HFFc6 (cell line): ENCODE data around the gene PODXL2. TPM values are rescaled to one million over a fixed set of nuclear protein-coding genes. Genes with fewer than 3 reads are reported as not detected.

Experiments used
- DNase-seq: peaks from one replicate; pipeline ENCODE4 v3.0.0-alpha.2; 2018
- H3K27ac Mint-ChIP-seq: 2 replicates; pipeline ENCODE4 v1.8.0; 2020; ENCODE audit warnings: mild to moderate bottlenecking, mixed read lengths
- H3K27me3 Mint-ChIP-seq: 2 replicates; pipeline ENCODE4 v1.8.0; 2021; ENCODE audit warnings: mild to moderate bottlenecking, moderate library complexity, mixed read lengths; ENCODE audit not compliant: insufficient read depth
- H3K36me3 Mint-ChIP-seq: 2 replicates; pipeline ENCODE4 v1.8.0; 2021; ENCODE audit warnings: low read depth, mixed read lengths
- H3K4me1 Mint-ChIP-seq: 2 replicates; pipeline ENCODE4 v1.8.0; 2020; ENCODE audit warnings: low read depth, mixed read lengths
- H3K4me3 Mint-ChIP-seq: 2 replicates; pipeline ENCODE4 v1.8.0; 2020; ENCODE audit warnings: mild to moderate bottlenecking, moderate library complexity, mixed read lengths
- H3K9me3 Mint-ChIP-seq: 2 replicates; pipeline ENCODE4 v1.8.0; 2020; ENCODE audit warnings: mild to moderate bottlenecking, mixed read lengths
- CTCF ChIP-seq: fragments of 200-600 bp; sonication (generic); IDR thresholded peaks from 2 replicates; pipeline ENCODE4 v1.5.0; 2021; ENCODE audit warnings: antibody characterized with exemption, mild to moderate bottlenecking
- total RNA-seq, 6 experiments: library from RNA; stranded (reverse); fragmentation: NEBNext Ultra II Directional; extraction: Animal tissue kit (Norgen Biotek cat#: 25700); gene quantifications; 2 replicates in 1 of 6; 3 replicates in 5 of 6; pipeline ENCODE4 v1.2.3, GENCODE V29; 2021

Gene PODXL2
- total RNA-seq, 6 experiments from 2014 or later, result 0.09 TPM; not detected in 5

DNA sequence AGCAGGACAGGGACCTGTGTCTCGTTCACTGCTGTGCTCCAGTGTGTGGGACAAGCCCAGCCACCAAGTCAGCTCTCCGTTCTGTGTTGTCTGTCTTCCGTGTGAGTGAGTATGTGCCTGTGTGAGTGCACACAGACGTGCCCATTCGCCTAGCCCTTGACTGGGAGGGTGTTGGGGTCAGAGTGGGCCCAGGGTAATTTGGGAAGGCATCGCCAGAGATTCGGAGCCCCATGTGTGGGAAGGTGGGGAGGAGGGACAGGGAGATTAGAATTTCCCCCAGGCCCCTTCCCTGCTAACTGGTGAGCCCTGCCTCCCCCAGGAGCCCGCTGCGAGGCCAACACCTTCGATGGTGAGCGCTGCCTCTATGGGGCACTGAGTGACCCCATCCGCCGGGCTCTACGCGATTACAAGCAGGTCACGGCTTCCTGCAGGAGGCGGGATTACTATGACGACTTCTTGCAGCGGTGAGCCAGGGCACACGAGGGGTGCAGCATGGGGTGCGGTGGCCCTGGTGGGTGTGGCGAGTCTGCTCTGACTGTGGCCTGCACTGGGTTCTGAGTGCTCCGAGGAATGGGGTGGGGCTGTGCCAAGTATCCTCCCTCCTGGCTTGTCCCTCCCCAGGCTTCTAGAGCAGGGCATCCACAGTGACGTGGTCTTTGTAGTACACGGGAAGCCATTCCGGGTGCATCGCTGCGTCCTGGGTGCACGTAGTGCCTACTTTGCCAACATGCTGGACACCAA is 46.8 kb downstream of the PODXL2 start:
- H3K27me3 Mint-ChIP-seq, result peaks cover 3% of the 10 kb centered on the region
- 0 out of 2 replicates have a peak, but pooled peaks cover 3% of the 10 kb centered on the region for H3K36me3 Mint-ChIP-seq
- H3K4me1 Mint-ChIP-seq, result peaks cover 17% of the 10 kb centered on the region
- no peaks in the 10 kb centered on the region for H3K9me3 Mint-ChIP-seq
- TF ChIP-seq CTCF, result no peak
- no peak for DNase-seq
- H3K4me3 Mint-ChIP-seq, result no peak overlapping the region
- H3K27ac Mint-ChIP-seq, result no peak overlapping the region

GRCh38 chr3:127676456-127676855 is 47.5 kb downstream of the PODXL2 start:
- peaks cover 17% of the 10 kb centered on the region for H3K4me1 Mint-ChIP-seq
- 0 out of 2 replicates have a peak, but pooled peaks cover 3% of the 10 kb centered on the region for H3K36me3 Mint-ChIP-seq
- H3K27ac Mint-ChIP-seq, result no peak overlapping the region
- no peak for DNase-seq
- no peak for TF ChIP-seq CTCF
- no peaks in the 10 kb centered on the region for H3K9me3 Mint-ChIP-seq
- peaks cover 3% of the 10 kb centered on the region for H3K27me3 Mint-ChIP-seq
- H3K4me3 Mint-ChIP-seq, result no peak overlapping the region

DNA sequence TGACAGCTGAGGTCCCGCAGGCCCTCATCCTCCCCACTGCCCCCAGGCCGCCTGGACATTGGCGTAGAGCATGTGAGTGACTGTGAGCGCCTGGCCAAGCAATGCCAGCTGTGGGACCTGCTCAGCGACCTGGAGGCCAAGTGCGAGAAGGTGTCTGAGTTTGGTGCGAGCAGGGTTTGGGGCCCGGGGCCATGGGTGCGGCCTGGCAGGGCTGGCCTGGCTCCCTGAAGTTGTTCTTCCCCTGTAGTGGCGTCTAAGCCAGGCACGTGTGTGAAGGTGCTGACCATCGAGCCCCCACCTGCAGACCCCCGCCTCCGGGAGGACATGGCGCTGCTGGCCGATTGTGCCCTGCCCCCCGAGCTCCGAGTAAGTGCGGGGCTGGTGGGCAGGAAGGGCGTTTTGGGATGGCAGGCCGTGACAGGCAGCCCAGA is 48.0 kb downstream of the PODXL2 start:
- Mint-ChIP-seq H3K9me3 (no peaks in the 10 kb centered on the region), H3K27ac (no peak overlapping the region), H3K4me1 (peaks cover 13% of the 10 kb centered on the region), H3K4me3 (no peak overlapping the region), H3K27me3 (peaks cover 3% of the 10 kb centered on the region), H3K36me3 (0 out of 2 replicates have a peak, but pooled peaks cover 3% of the 10 kb centered on the region)
- no peak for DNase-seq
- TF ChIP-seq CTCF, result no peak

GRCh38 chr3:127677541-127678314 is 48.7 kb downstream of the PODXL2 start:
- Mint-ChIP-seq H3K4me1 (peaks cover 12% of the 10 kb centered on the region), H3K9me3 (no peaks in the 10 kb centered on the region)

GRCh38 chr3:127678315-127678599 is 49.3 kb downstream of the PODXL2 start:
- DNase-seq, result no peak
- Mint-ChIP-seq H3K27ac (no peak overlapping the region), H3K4me3 (no peak overlapping the region), H3K36me3 (0 out of 2 replicates have a peak, but pooled peaks cover 3% of the 10 kb centered on the region), H3K9me3 (no peaks in the 10 kb centered on the region), H3K27me3 (peaks cover 3% of the 10 kb centered on the region), H3K4me1 (peaks cover 12% of the 10 kb centered on the region)
- TF ChIP-seq CTCF, result no peak

More at GRCh38 chr3:127677541-127678314, 48.7 kb downstream of the PODXL2 start:
- Mint-ChIP-seq H3K27ac (no peak overlapping the region), H3K36me3 (0 out of 2 replicates have a peak, but pooled peaks cover 3% of the 10 kb centered on the region), H3K4me3 (no peak overlapping the region), H3K27me3 (peaks cover 3% of the 10 kb centered on the region)
- no peak for DNase-seq
- no peak for TF ChIP-seq CTCF
